Left ventricle myocardium inferior (tissue), 1 donor: ENCODE data around the gene USP5. TPM values are rescaled to one million over a fixed set of nuclear protein-coding genes. Genes with fewer than 3 reads are reported as not detected.
"Not testable (repeated sequence)": the region's sequence is repeated elsewhere in the genome, so short reads cannot be mapped to it uniquely, and the experiment has no call there.

Experiments
- DNase-seq: peaks from one replicate; pipeline ENCODE4 v3.0.0-alpha.2; 2020
- H3K27ac ChIP-seq: fragments of 200-600 bp; replicated peaks from 2 replicates; pipeline ENCODE4 v1.8.0; 2021
- H3K27me3 ChIP-seq: fragments of 200-600 bp; 2 replicates; pipeline ENCODE4 v1.8.0; 2021; ENCODE audit warnings: low read depth
- H3K36me3 ChIP-seq: fragments of 200-600 bp; 2 replicates; pipeline ENCODE4 v1.8.0; 2021
- H3K4me1 ChIP-seq: fragments of 200-600 bp; 2 replicates; pipeline ENCODE4 v1.8.0; 2021
- H3K4me3 ChIP-seq: fragments of 200-600 bp; 2 replicates; pipeline ENCODE4 v1.8.0; 2021; ENCODE audit warnings: mild to moderate bottlenecking, moderate library complexity
- H3K9me3 ChIP-seq: fragments of 200-600 bp; replicated peaks from 2 replicates; pipeline ENCODE4 v1.8.0; 2021
- CTCF ChIP-seq: fragments of 200-600 bp; IDR thresholded peaks from 2 replicates; pipeline ENCODE4 v1.8.0; 2021; ENCODE audit warnings: antibody characterized with exemption, mild to moderate bottlenecking, borderline replicate concordance
- intact Hi-C: fragments of 100-400 bp; cut with micrococcal nuclease; formaldehyde crosslinking; loops from one replicate; pipeline ENCODE4 v1.11.0; 2022
- total RNA-seq: library from RNA; stranded (reverse); fragmentation: NEBNext Ultra II Directional; extraction: Animal tissue kit (Norgen Biotek cat#: 25700); gene quantifications from one replicate; pipeline ENCODE4 v1.2.1, GENCODE V29; 2021
- donor health status: DM: no; HTN: yes; CAD: no; lungs with severe emphysema.

Gene USP5
- total RNA-seq, 1 donor from 2014 or later = 73.6 TPM

- Histone ChIP-seq H3K36me3 (no peaks in the 10 kb centered on the region), H3K4me1 (peaks cover 9% of the 10 kb centered on the region), H3K9me3 (no peaks in the 10 kb centered on the region), H3K4me3 (no peak overlapping the region), H3K27ac (no peak overlapping the region), H3K27me3 (no peaks in the 10 kb centered on the region)
- intact Hi-C loops = no loop called here
- TF ChIP-seq CTCF = no peak
- peak; percentile 58 for DNase-seq
Measured at GRCh38 chr12:6899837-6900519, 48.0 kb downstream of the USP5 start.

GRCh38 chr12:6902448-6902847 is 50.5 kb downstream of the USP5 start:
- DNase-seq = no peak
- H3K9me3 ChIP-seq = no peaks in the 10 kb centered on the region
- no peak overlapping the region for H3K4me3 ChIP-seq
- no peak overlapping the region for H3K27ac ChIP-seq
- intact Hi-C loops = no loop called here
- H3K27me3 ChIP-seq = no peaks in the 10 kb centered on the region
- peaks cover 14% of the 10 kb centered on the region for H3K4me1 ChIP-seq
- H3K36me3 ChIP-seq = no peaks in the 10 kb centered on the region
- no peak for TF ChIP-seq CTCF

- no peak for TF ChIP-seq CTCF
- H3K4me3 ChIP-seq = no peak overlapping the region
- intact Hi-C loops = no loop called here
- H3K4me1 ChIP-seq = peaks cover 14% of the 10 kb centered on the region
- no peak for DNase-seq
- no peaks in the 10 kb centered on the region for H3K27me3 ChIP-seq
- H3K36me3 ChIP-seq = no peaks in the 10 kb centered on the region
- H3K9me3 ChIP-seq = no peaks in the 10 kb centered on the region
- no peak overlapping the region for H3K27ac ChIP-seq
Measured at GRCh38 chr12:6903722-6904121, 51.8 kb downstream of the USP5 start.

- Histone ChIP-seq H3K36me3 (no peaks in the 10 kb centered on the region), H3K4me3 (peak within 1 kb of the TSS; percentile 74), H3K9me3 (no peaks in the 10 kb centered on the region), H3K4me1 (peaks cover 14% of the 10 kb centered on the region), H3K27ac (peak within 1 kb of the TSS; percentile 77), H3K27me3 (no peaks in the 10 kb centered on the region)
- intact Hi-C loops = no loop called here
- peak; percentile 96 for DNase-seq
- no peak for TF ChIP-seq CTCF
Measured at GRCh38 chr12:6904280-6905276, 52.6 kb downstream of the USP5 start, which contains the start of gene LRRC23. LRRC23 (plus strand) TSS chr12:6904822; CDS start chr12:6905634, 812 bp downstream.

- H3K4me1 ChIP-seq = peaks cover 14% of the 10 kb centered on the region
- peak overlapping the region; percentile 74 for H3K4me3 ChIP-seq
- H3K27ac ChIP-seq = peak overlapping the region; percentile 77
- no peaks in the 10 kb centered on the region for H3K36me3 ChIP-seq
- no peaks in the 10 kb centered on the region for H3K9me3 ChIP-seq
- H3K27me3 ChIP-seq = no peaks in the 10 kb centered on the region
- TF ChIP-seq CTCF = no peak
- intact Hi-C loops = no loop called here
- DNase-seq = no peak
Measured at GRCh38 chr12:6905414-6906040, 53.6 kb downstream of the USP5 start.

GRCh38 chr12:6908141-6908540 is 56.2 kb downstream of the USP5 start:
- H3K36me3 ChIP-seq, intact Hi-C loops, H3K27ac ChIP-seq, H3K9me3 ChIP-seq, H3K27me3 ChIP-seq, H3K4me3 ChIP-seq, DNase-seq: not testable (repeated sequence)
- H3K4me1 ChIP-seq = peaks cover 14% of the 10 kb centered on the region
